H1 (cell line): ENCODE measurements around the gene CLDN16. TPM values are rescaled to one million over a fixed set of nuclear protein-coding genes. Genes with fewer than 3 reads are reported as not detected.

Source experiments
- EZH2 ChIP-seq: fragments of 200-600 bp; sonication (generic); IDR thresholded peaks from 2 replicates; pipeline ENCODE4 v1.7.1; 2012; ENCODE audit warnings: low read depth, mild to moderate bottlenecking, moderate library complexity, low read length, inconsistent platforms; ENCODE audit not compliant: severe bottlenecking
- GTF2F1 ChIP-seq: IDR thresholded peaks from 2 replicates; pipeline ENCODE4 v1.6.1; 2012; ENCODE audit warnings: low read depth, low read length, improper control_type of control experiment, borderline replicate concordance
- HDAC6 ChIP-seq: IDR thresholded peaks from one replicate; pipeline ENCODE4 v1.7.1; 2012; ENCODE audit warnings: low read depth, mild to moderate bottlenecking, inconsistent platforms, low read length, moderate library complexity
- SIX5 ChIP-seq: IDR thresholded peaks from 2 replicates; pipeline ENCODE4 v1.6.1; 2011; ENCODE audit warnings: mild to moderate bottlenecking, low read depth, low read length
- SUZ12 ChIP-seq: fragments of 200-600 bp; sonication (generic); IDR thresholded peaks from 2 replicates; pipeline ENCODE4 v1.6.1; 2012; ENCODE audit warnings: mild to moderate bottlenecking, inconsistent platforms, low read length, moderate library complexity, mixed read lengths
- TAF1 ChIP-seq: IDR thresholded peaks from 2 replicates; pipeline ENCODE4 v1.6.1; 2011; ENCODE audit warnings: mild to moderate bottlenecking, low read depth, low read length
- polyA plus RNA-seq, 7 experiments: library from polyadenylated mRNA; depleted of rRNA in 3 of 7; stranded (reverse) in 5 of 7; unstranded in 2 of 7; fragments of >200 nt in 5 of 7; fragments of 200-250 nt in 2 of 7; gene quantifications; 1 replicate in 5 of 7; 2 replicates in 1 of 7; 4 replicates in 1 of 7; pipeline versions ENCODE4 v1.2.1 to v1.2.3, GENCODE V29; 2011 to 2013; ENCODE audit warnings: missing spikeins in 2 of 7, mixed read lengths in 2 of 7
- total RNA-seq: library from RNA; stranded (reverse); fragmentation: NEBNext Ultra II Directional; extraction: Animal tissue kit (Norgen Biotek cat#: 25700); gene quantifications from 2 replicates; pipeline ENCODE4 v1.2.1, GENCODE V29; 2021

The CLDN16 gene
- total and polyA plus RNA-seq, 2 of the 8 experiments (the other 6 are each of a cell fraction or from before 2014, with no cell fraction given): not detected

GRCh38 chr3:190371152-190371551, 16.8 kb upstream of the CLDN16 start (continued):
- TF ChIP-seq EZH2 (no peak), TAF1 (no peak), GTF2F1 (no peak), SIX5 (no peak), HDAC6 (no peak), SUZ12 (no peak)
- TF ChIP-seq, all 59 proteins: peak for 0
